ENCODE results near the gene OPRL1.

OPRL1 gene

DNA sequence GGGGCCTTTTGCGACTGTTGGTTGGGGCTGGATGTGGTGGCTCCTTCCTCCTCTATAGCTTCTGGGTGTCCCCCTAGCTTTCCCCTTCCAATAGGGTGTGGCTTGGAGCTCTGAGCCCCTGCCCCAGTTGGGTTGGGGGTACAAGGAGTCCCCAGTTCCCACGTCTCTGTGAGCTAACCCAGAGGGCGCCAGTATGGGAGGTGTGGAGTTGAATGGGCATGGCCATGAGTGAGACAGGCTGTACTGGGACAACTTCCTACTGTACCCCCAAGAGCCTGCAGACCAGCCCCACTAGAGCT, 42.7 kb upstream of the OPRL1 start:
- no peak for TF ChIP-seq POLR2AphosphoS5 (IDR thresholded peaks at IDR 0.05; ENCODE audit: low read depth, low read length)
- no peak for TF ChIP-seq TAF1 (IDR thresholded peaks at IDR 0.05; ENCODE audit: borderline replicate concordance, insufficient read depth, low read length)
- TF ChIP-seq, protein P1, sequence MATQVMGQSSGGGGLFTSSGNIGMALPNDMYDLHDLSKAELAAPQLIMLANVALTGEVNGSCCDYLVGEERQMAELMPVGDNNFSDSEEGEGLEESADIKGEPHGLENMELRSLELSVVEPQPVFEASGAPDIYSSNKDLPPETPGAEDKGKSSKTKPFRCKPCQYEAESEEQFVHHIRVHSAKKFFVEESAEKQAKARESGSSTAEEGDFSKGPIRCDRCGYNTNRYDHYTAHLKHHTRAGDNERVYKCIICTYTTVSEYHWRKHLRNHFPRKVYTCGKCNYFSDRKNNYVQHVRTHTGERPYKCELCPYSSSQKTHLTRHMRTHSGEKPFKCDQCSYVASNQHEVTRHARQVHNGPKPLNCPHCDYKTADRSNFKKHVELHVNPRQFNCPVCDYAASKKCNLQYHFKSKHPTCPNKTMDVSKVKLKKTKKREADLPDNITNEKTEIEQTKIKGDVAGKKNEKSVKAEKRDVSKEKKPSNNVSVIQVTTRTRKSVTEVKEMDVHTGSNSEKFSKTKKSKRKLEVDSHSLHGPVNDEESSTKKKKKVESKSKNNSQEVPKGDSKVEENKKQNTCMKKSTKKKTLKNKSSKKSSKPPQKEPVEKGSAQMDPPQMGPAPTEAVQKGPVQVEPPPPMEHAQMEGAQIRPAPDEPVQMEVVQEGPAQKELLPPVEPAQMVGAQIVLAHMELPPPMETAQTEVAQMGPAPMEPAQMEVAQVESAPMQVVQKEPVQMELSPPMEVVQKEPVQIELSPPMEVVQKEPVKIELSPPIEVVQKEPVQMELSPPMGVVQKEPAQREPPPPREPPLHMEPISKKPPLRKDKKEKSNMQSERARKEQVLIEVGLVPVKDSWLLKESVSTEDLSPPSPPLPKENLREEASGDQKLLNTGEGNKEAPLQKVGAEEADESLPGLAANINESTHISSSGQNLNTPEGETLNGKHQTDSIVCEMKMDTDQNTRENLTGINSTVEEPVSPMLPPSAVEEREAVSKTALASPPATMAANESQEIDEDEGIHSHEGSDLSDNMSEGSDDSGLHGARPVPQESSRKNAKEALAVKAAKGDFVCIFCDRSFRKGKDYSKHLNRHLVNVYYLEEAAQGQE (IDR thresholded peaks at IDR 0.05; ENCODE audit: insufficient read depth in 1 of 2, low read depth in 2 of 2, low read length in 2 of 2) = no peak
- no peak for TF ChIP-seq FOXP2 (optimal IDR thresholded peaks at IDR 0.05; ENCODE audit: borderline replicate concordance, extremely low read depth, extremely low read length, insufficient read depth)
- TF ChIP-seq SIN3A (IDR thresholded peaks at IDR 0.05; ENCODE audit: borderline replicate concordance, insufficient read depth, low read length) = no peak

DNA sequence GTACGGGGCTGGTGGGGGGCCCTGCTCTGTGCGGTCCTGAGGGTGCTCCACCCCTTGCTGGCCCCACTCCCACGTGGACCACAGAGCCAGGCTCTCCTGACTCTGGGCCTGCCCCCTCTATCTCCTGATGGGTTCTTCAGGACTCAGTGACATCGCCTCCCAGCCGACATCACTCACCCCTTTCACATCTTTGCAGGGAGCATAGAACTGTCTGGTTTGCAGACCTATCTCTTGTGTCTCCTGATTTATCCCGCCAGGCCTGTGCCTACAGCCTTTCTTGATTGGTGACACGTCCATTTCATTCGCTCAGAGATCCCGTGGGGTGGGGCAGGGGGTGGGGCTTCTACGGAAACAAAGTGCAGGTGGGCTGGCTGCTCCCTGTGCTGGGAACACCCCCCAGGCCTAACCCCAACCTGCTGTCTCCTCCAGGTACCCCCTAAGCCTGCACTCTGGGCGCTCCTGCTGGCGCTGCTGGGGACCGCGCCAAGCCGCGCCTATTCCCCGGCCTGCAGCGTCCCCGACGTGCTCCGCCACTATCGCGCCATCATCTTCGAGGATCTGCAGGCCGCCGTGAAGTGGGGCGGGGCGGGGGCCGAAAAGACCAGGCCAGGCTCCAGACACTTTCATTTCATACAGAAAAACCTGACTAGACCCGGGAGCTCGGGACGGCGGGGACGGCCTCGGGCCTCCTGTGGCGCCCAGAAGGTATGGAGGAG, 42.2 kb upstream of the OPRL1 start:
- TF ChIP-seq POLR2AphosphoS5 (IDR thresholded peaks at IDR 0.05; ENCODE audit: low read depth, low read length) (no peak), SIN3A (IDR thresholded peaks at IDR 0.05; ENCODE audit: borderline replicate concordance, insufficient read depth, low read length) (no peak), FOXP2 (optimal IDR thresholded peaks at IDR 0.05; ENCODE audit: borderline replicate concordance, extremely low read depth, extremely low read length, insufficient read depth) (no peak)
- TF ChIP-seq, protein P1 (IDR thresholded peaks at IDR 0.05; ENCODE audit: insufficient read depth in 1 of 2, low read depth in 2 of 2, low read length in 2 of 2) = no peak

DNA sequence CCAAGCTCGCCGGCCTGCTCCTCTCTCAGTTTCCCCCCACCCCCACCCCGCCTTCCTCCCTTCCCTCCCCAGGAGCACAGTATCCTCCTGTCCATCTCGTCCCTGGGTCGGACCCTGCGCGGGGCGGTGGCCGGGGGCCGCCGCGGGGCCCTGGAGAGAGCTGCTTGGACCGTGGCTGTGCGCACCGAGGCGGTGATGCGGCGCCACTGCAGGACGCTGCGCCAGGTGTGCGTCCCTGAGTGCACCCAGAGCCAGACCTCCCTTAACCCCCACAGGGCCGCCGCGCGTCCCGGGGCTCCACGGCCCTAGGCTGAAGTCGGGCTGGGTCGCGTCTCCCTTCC, 41.7 kb upstream of the OPRL1 start:
- no peak for TF ChIP-seq SIN3A (IDR thresholded peaks at IDR 0.05; ENCODE audit: borderline replicate concordance, insufficient read depth, low read length)
- TF ChIP-seq TAF1 (IDR thresholded peaks at IDR 0.05; ENCODE audit: borderline replicate concordance, insufficient read depth, low read length) = no peak
- TF ChIP-seq POLR2AphosphoS5 (IDR thresholded peaks at IDR 0.05; ENCODE audit: low read depth, low read length) = no peak
- TF ChIP-seq FOXP2 (optimal IDR thresholded peaks at IDR 0.05; ENCODE audit: borderline replicate concordance, extremely low read depth, extremely low read length, insufficient read depth) = no peak
- TF ChIP-seq, protein P1 (IDR thresholded peaks at IDR 0.05; ENCODE audit: insufficient read depth in 1 of 2, low read depth in 2 of 2, low read length in 2 of 2) = no peak

DNA sequence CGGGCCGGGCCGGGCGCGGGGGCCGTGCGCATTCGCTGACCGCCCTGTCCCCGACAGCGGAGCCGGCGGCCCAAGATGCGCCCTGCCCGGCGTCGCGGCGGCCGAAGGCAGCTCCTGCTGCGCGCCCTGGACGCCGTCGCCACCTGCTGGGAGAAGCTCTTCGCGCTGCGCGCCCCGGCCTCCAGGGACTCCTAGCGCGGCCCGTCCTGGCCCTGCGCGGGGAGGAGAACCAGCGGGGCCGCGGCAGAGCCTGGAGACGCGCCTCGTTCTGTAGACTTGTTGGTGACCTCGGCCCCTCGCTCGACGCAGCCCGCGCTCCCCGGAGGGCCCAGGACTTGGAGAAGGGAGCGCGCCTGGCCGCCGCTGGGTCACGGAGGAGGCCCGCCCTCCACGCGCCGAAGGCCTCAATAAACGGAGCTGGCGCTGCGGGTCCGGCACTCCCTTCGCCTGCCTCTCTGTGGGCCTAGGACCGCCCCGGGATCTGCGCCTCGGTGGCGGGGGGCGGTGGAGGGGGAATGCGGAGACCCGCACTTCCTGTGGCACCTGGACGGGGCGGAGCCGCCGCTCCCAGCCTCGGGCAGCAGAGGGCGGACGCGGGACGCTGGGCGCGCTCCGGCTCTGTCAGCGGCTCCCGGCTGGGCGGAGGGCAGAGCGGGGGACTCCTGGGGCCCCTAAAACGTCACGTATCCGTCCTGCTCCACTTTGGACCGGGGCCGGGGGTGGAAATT, 41.2 kb upstream of the OPRL1 start:
- TF ChIP-seq POLR2AphosphoS5 (IDR thresholded peaks at IDR 0.05; ENCODE audit: low read depth, low read length) = peak; percentile 55; the same call in 1 of the 2 replicates
- no peak for TF ChIP-seq TAF1 (IDR thresholded peaks at IDR 0.05; ENCODE audit: borderline replicate concordance, insufficient read depth, low read length)
- peak; percentile 27 for TF ChIP-seq FOXP2 (optimal IDR thresholded peaks at IDR 0.05; ENCODE audit: borderline replicate concordance, extremely low read depth, extremely low read length, insufficient read depth)

DNA sequence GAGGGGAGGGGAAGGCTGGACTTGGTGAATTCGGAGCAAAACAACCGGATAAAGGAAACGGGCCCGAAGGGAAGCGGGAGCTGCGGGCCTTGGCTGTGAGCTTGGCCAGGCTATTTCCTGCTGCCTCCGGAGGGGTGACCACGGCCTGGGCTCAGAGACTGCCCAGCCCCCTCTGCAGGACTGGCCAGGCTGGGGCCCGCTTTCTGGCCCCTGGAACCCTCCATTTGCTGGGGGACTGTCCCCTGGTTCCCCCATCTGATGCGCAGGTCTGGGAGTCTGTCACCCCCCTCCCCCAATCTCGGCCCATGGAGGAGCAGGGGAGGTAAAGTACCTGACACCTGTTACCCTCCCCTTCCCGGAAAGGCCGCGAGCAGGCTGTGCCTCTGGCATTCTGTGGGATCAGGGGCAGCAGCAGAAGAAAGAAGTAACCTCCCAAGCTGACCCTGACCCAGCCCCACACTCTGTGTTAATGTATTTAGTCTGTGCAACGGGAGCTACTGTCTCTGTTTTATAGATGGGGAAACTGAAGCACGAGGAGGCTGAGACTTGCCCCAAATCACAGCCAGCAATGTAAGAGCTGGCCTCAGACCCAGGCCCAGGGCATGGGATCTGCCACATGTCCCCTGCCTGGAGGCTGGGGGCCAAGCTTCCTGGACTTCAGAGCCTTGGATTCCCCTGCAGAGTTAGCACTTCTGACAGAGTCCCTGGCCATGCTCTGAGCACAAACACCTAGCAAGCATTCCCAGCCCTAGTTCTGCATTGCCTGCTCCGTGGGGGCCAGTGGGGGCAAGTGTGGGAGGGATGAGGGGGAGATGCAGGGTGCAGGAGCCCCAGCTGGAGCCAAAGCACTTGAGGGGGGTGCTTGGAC, 40.4 kb upstream of the OPRL1 start:
- no peak for TF ChIP-seq SIN3A (IDR thresholded peaks at IDR 0.05; ENCODE audit: borderline replicate concordance, insufficient read depth, low read length)
- no peak for TF ChIP-seq FOXP2 (optimal IDR thresholded peaks at IDR 0.05; ENCODE audit: borderline replicate concordance, extremely low read depth, extremely low read length, insufficient read depth)
- no peak for TF ChIP-seq POLR2AphosphoS5 (IDR thresholded peaks at IDR 0.05; ENCODE audit: low read depth, low read length)
- TF ChIP-seq TAF1 (IDR thresholded peaks at IDR 0.05; ENCODE audit: borderline replicate concordance, insufficient read depth, low read length) = no peak
